H1 (cell line): ENCODE results near the gene PTPN18. TPM values are rescaled to one million over a fixed set of nuclear protein-coding genes. Genes with fewer than 3 reads are reported as not detected.

Experiments
- CHD7 ChIP-seq: fragments of 300-600 bp; sonication (generic); IDR thresholded peaks from 2 replicates; pipeline ENCODE4 v1.7.1; 2012; ENCODE audit warnings: low read length, moderate library complexity, mild to moderate bottlenecking, inconsistent platforms; ENCODE audit not compliant: insufficient replicate concordance
- E2F6 ChIP-seq: IDR thresholded peaks from 2 replicates; pipeline ENCODE4 v1.6.1; 2012; ENCODE audit warnings: inconsistent platforms
- GTF2F1 ChIP-seq: IDR thresholded peaks from 2 replicates; pipeline ENCODE4 v1.6.1; 2012; ENCODE audit warnings: low read depth, low read length, improper control_type of control experiment, borderline replicate concordance
- JUND ChIP-seq: IDR thresholded peaks from 2 replicates; pipeline ENCODE4 v1.6.1; 2011; ENCODE audit warnings: mild to moderate bottlenecking, improper control_type of control experiment, low read length
- PHF8 ChIP-seq: fragments of 200-600 bp; sonication (generic); conservative IDR thresholded peaks from 2 replicates; pipeline ENCODE4 v1.7.1; 2012; ENCODE audit warnings: low read depth, mild to moderate bottlenecking, inconsistent platforms, low read length, moderate library complexity
- POU5F1 ChIP-seq: IDR thresholded peaks from 2 replicates; pipeline ENCODE4 v1.6.1; 2011; ENCODE audit warnings: low read depth, mild to moderate bottlenecking, low read length, moderate library complexity
- RXRA ChIP-seq: IDR thresholded peaks from 2 replicates; pipeline ENCODE4 v1.6.1; 2011; ENCODE audit warnings: low read depth, mild to moderate bottlenecking, low read length, moderate library complexity; ENCODE audit not compliant: insufficient read depth
- USF2 ChIP-seq: IDR thresholded peaks from 2 replicates; pipeline ENCODE4 v1.6.1; 2011; ENCODE audit warnings: low read length, improper control_type of control experiment
- YY1 ChIP-seq: IDR thresholded peaks from 2 replicates; pipeline ENCODE4 v1.6.1; 2011; ENCODE audit warnings: low read depth, mild to moderate bottlenecking, low read length
- polyA plus RNA-seq, 7 experiments: library from polyadenylated mRNA; depleted of rRNA in 3 of 7; stranded (reverse) in 5 of 7; unstranded in 2 of 7; fragments of >200 nt in 5 of 7; fragments of 200-250 nt in 2 of 7; gene quantifications; 1 replicate in 5 of 7; 2 replicates in 1 of 7; 4 replicates in 1 of 7; pipeline versions ENCODE4 v1.2.1 to v1.2.3, GENCODE V29; 2011 to 2013; ENCODE audit warnings: missing spikeins in 2 of 7, mixed read lengths in 2 of 7
- total RNA-seq: library from RNA; stranded (reverse); fragmentation: NEBNext Ultra II Directional; extraction: Animal tissue kit (Norgen Biotek cat#: 25700); gene quantifications from 2 replicates; pipeline ENCODE4 v1.2.1, GENCODE V29; 2021

Gene PTPN18
- total and polyA plus RNA-seq, 2 of the 8 experiments (the other 6 are each of a cell fraction or from before 2014, with no cell fraction given), result 13.2 to 14.7 TPM

- TF ChIP-seq CHD7, result no peak
- TF ChIP-seq YY1, result no peak
- no peak for TF ChIP-seq GTF2F1
- no peak for TF ChIP-seq USF2
- no peak for TF ChIP-seq RXRA
- TF ChIP-seq E2F6, result no peak
- no peak for TF ChIP-seq POU5F1
- no peak for TF ChIP-seq PHF8
- no peak for TF ChIP-seq JUND
Observed at GRCh38 chr2:130336150-130336876, 19.5 kb upstream of the PTPN18 start (continued).
